Neural progenitor cell (in vitro differentiated cells): ENCODE data around the gene MR1. TPM values are rescaled to one million over a fixed set of nuclear protein-coding genes. Genes with fewer than 3 reads are reported as not detected.

ENCODE experiments used
- DNase-seq: peaks from one replicate; pipeline ENCODE4 v3.0.0-alpha.2; 2016; ENCODE audit warnings: low spot score
- H2AFZ ChIP-seq: fragments of 200-600 bp; sonication (generic); replicated peaks from 2 replicates; pipeline ENCODE4 v1.6.1; 2016; ENCODE audit warnings: antibody characterized with exemption
- H3F3A ChIP-seq: fragments of 200-600 bp; sonication (generic); 2 replicates; pipeline ENCODE4 v1.6.1; 2016; ENCODE audit warnings: antibody characterized with exemption, low read depth
- H3K27ac ChIP-seq: fragments of 200-600 bp; sonication (generic); 2 replicates; pipeline ENCODE4 v1.5.1; 2016; ENCODE audit warnings: mild to moderate bottlenecking
- H3K27me3 ChIP-seq: fragments of 200-600 bp; sonication (generic); 2 replicates; pipeline ENCODE4 v1.6.1; 2016; ENCODE audit warnings: mild to moderate bottlenecking, moderate library complexity
- H3K36me3 ChIP-seq: fragments of 200-600 bp; sonication (generic); 2 replicates; pipeline ENCODE4 v1.5.1; 2016
- H3K4me1 ChIP-seq: fragments of 200-600 bp; sonication (generic); 2 replicates; pipeline ENCODE4 v1.6.1; 2016; ENCODE audit warnings: mixed run types
- H3K4me2 ChIP-seq: fragments of 200-600 bp; sonication (generic); 2 replicates; pipeline ENCODE4 v1.6.1; 2016
- H3K4me3 ChIP-seq: fragments of 200-600 bp; sonication (generic); 2 replicates; pipeline ENCODE4 v1.5.1; 2016
- H3K79me2 ChIP-seq: fragments of 200-600 bp; sonication (generic); 2 replicates; pipeline ENCODE4 v1.6.1; 2016; ENCODE audit warnings: low read depth
- H3K9ac ChIP-seq: fragments of 200-600 bp; sonication (generic); 2 replicates; pipeline ENCODE4 v1.6.1; 2016
- H3K9me3 ChIP-seq: fragments of 200-600 bp; sonication (generic); 2 replicates; pipeline ENCODE4 v1.5.1; 2016; ENCODE audit warnings: low read depth
- H4K20me1 ChIP-seq: fragments of 200-600 bp; sonication (generic); 2 replicates; pipeline ENCODE4 v1.6.1; 2016; ENCODE audit warnings: low read depth
- H3K27ac Mint-ChIP-seq: 3 replicates; pipeline ENCODE4 v1.8.0; 2021; ENCODE audit warnings: mixed read lengths
- H3K27me3 Mint-ChIP-seq: 2 replicates; pipeline ENCODE4 v1.8.0; 2022; ENCODE audit warnings: low read depth, mild to moderate bottlenecking, inconsistent platforms, moderate library complexity, mixed read lengths; ENCODE audit not compliant: insufficient read depth
- H3K36me3 Mint-ChIP-seq: 3 replicates; pipeline ENCODE4 v1.8.0; 2021; ENCODE audit warnings: mixed read lengths
- H3K4me1 Mint-ChIP-seq: 3 replicates; pipeline ENCODE4 v1.8.0; 2021; ENCODE audit warnings: mixed read lengths
- H3K4me3 Mint-ChIP-seq: 3 replicates; pipeline ENCODE4 v1.8.0; 2021; ENCODE audit warnings: mild to moderate bottlenecking, moderate library complexity, mixed read lengths
- H3K9me3 Mint-ChIP-seq: 3 replicates; pipeline ENCODE4 v1.8.0; 2020; ENCODE audit warnings: mixed read lengths
- EZH2 ChIP-seq: fragments of 200-600 bp; sonication (generic); IDR thresholded peaks from 2 replicates; pipeline ENCODE4 v1.6.1; 2017; ENCODE audit warnings: antibody characterized with exemption, mild to moderate bottlenecking, moderate library complexity
- EZH2phosphoT487 ChIP-seq: fragments of 200-600 bp; sonication (generic); IDR thresholded peaks from 2 replicates; pipeline ENCODE4 v1.6.1; 2017; ENCODE audit warnings: antibody characterized with exemption
- total RNA-seq: library from RNA; depleted of rRNA; stranded (reverse); fragments of >200 nt; gene quantifications from 2 replicates; pipeline ENCODE4 v1.2.3, GENCODE V29; 2015; ENCODE audit warnings: low replicate concordance
- TF ChIP-seq, protein P1 (sequence below): fragments of 200-600 bp; sonication (generic); IDR thresholded peaks from 2 replicates; pipeline ENCODE4 v1.5.1; 2017; ENCODE audit warnings: antibody characterized with exemption, mild to moderate bottlenecking

Gene MR1
- total RNA-seq, 1 donor from 2014 or later = not detected

DNA sequence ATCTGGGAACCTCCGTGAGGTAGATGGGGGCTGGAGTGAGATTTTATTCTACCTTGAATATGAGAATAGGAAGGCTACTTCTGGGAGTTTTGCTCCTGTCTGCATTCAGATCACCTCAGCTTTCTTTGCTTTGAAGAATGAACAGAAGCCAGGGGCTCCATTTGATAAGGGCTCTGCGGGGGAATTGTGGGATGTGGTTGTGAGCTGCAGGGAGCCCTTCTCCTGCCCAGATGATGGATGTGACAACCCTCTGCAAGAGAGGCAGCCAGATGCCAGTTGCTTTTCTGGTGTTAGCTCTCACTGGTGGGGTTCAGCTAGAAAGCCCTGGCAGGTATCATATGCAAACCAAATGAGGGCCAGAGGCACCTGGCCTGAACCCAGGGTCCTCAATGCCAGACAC lies 76.2 kb downstream of the MR1 start:
- no peaks in the 10 kb centered on the region for H3K36me3 ChIP-seq
- no peak overlapping the region for H3K9ac ChIP-seq
- peak overlapping the region; percentile 22 for H3K27ac Mint-ChIP-seq
- H3K4me1 ChIP-seq = peaks cover 30% of the 10 kb centered on the region
- no peak overlapping the region for H3K27ac ChIP-seq
- H3K9me3 Mint-ChIP-seq = peaks cover 2% of the 10 kb centered on the region
- H3K36me3 Mint-ChIP-seq = no peaks in the 10 kb centered on the region
- H4K20me1 ChIP-seq = no peaks in the 10 kb centered on the region
- no peak for DNase-seq
- H3K4me2 ChIP-seq = no peak overlapping the region
- no peak overlapping the region for H2AFZ ChIP-seq
- no peak overlapping the region for H3K4me3 ChIP-seq
- H3F3A ChIP-seq = peaks cover 17% of the 10 kb centered on the region
- H3K79me2 ChIP-seq = no peaks in the 10 kb centered on the region
- no peak overlapping the region for H3K4me3 Mint-ChIP-seq
- H3K27me3 ChIP-seq = peaks cover 23% of the 10 kb centered on the region
- peaks cover 9% of the 10 kb centered on the region for H3K27me3 Mint-ChIP-seq
- H3K4me1 Mint-ChIP-seq = peaks cover 76% of the 10 kb centered on the region
- TF ChIP-seq, protein P1, sequence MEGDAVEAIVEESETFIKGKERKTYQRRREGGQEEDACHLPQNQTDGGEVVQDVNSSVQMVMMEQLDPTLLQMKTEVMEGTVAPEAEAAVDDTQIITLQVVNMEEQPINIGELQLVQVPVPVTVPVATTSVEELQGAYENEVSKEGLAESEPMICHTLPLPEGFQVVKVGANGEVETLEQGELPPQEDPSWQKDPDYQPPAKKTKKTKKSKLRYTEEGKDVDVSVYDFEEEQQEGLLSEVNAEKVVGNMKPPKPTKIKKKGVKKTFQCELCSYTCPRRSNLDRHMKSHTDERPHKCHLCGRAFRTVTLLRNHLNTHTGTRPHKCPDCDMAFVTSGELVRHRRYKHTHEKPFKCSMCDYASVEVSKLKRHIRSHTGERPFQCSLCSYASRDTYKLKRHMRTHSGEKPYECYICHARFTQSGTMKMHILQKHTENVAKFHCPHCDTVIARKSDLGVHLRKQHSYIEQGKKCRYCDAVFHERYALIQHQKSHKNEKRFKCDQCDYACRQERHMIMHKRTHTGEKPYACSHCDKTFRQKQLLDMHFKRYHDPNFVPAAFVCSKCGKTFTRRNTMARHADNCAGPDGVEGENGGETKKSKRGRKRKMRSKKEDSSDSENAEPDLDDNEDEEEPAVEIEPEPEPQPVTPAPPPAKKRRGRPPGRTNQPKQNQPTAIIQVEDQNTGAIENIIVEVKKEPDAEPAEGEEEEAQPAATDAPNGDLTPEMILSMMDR = no peak
- TF ChIP-seq EZH2 (no peak), EZH2phosphoT487 (no peak)
- no peaks in the 10 kb centered on the region for H3K9me3 ChIP-seq

Other genes with a start within 250 kb of the MR1 start
- gene KIAA1614, start 121.1 kb upstream of the MR1 start, total RNA-seq = 0.56 and 3.8 TPM in 2 replicates
- 30.8 and 37.0 TPM in 2 replicates for gene STX6, start 11.1 kb upstream of the MR1 start, total RNA-seq
- gene IER5, start 54.7 kb downstream of the MR1 start, total RNA-seq = 8.0 and 15.3 TPM in 2 replicates